ENCODE data around the gene SETD4. TPM values are rescaled to one million over a fixed set of nuclear protein-coding genes. Genes with fewer than 3 reads are reported as not detected.

Gene SETD4
- total RNA-seq, 1 donor: 15.9 TPM

DNA sequence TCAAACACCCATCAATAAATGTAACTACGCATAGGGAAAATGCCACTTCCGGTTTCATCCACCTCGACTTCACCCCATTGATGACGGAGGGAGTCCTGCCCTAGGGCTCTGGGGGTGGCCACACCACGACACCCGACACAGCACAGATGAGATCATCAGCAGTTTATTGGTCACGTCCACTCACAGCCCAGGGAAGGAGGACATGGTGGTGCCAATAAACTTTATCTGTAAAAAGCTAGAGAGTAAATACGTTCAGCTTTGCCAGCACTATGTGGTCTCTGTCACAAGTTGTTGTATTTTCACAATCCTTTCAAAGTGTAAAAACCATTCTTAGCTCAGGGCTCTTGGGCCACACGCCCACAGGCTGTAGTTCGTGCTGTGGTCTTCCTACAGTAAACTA, 16.3 kb downstream of the SETD4 start:
- H3K79me2 ChIP-seq (ENCODE audit: insufficient read depth, low read length): no peaks in the 10 kb centered on the region
- H3K4me1 ChIP-seq (ENCODE audit: insufficient read depth, low read length): no peaks in the 10 kb centered on the region
- H3K27me3 ChIP-seq (ENCODE audit: insufficient read depth, low read length): no peaks in the 10 kb centered on the region
- no peak overlapping the region for H3K27ac ChIP-seq (ENCODE audit: low read depth, low read length)
- TF ChIP-seq, protein P1, sequence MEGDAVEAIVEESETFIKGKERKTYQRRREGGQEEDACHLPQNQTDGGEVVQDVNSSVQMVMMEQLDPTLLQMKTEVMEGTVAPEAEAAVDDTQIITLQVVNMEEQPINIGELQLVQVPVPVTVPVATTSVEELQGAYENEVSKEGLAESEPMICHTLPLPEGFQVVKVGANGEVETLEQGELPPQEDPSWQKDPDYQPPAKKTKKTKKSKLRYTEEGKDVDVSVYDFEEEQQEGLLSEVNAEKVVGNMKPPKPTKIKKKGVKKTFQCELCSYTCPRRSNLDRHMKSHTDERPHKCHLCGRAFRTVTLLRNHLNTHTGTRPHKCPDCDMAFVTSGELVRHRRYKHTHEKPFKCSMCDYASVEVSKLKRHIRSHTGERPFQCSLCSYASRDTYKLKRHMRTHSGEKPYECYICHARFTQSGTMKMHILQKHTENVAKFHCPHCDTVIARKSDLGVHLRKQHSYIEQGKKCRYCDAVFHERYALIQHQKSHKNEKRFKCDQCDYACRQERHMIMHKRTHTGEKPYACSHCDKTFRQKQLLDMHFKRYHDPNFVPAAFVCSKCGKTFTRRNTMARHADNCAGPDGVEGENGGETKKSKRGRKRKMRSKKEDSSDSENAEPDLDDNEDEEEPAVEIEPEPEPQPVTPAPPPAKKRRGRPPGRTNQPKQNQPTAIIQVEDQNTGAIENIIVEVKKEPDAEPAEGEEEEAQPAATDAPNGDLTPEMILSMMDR (IDR thresholded peaks at IDR 0.05; ENCODE audit: extremely low read depth, low read depth, low read length): no peak
- peaks cover 50% of the 10 kb centered on the region for H3K36me3 ChIP-seq (ENCODE audit: insufficient read depth, low read length)
- H4K20me1 ChIP-seq (ENCODE audit: insufficient read depth, low read length): no peaks in the 10 kb centered on the region
- no peak overlapping the region for H3K4me3 ChIP-seq (ENCODE audit: insufficient read depth, low read length)
- H3K4me2 ChIP-seq (ENCODE audit: insufficient read depth, low read length): no peak overlapping the region
- DNase-seq (ENCODE audit: insufficient read length, low spot score, missing footprints): no peak
- no peak overlapping the region for H2AFZ ChIP-seq (ENCODE audit: low read length)
- H3K9me3 ChIP-seq (ENCODE audit: low read depth, low read length): no peaks in the 10 kb centered on the region

DNA sequence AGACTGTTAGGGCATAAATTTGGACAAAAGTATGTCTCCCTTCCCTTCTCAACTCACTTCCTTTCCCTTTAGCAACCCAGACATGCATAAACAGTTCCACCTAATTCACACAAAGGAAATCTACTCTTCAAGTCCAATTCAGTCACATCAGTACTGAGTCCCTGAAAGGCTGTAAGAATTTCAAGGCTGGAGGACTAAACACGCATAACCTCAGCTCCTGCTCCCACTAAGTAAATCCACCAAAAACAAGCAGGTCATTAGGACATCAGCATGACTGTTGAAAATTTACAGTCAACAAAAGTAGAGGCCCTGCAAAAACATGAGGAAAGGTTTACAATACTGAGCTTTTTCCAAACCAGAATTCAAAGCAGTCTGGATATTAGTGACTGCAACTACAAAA, 18.4 kb downstream of the SETD4 start:
- Histone ChIP-seq H3K4me2 (ENCODE audit: insufficient read depth, low read length) (no peak overlapping the region), H3K4me3 (ENCODE audit: insufficient read depth, low read length) (no peak overlapping the region), H3K27me3 (ENCODE audit: insufficient read depth, low read length) (no peaks in the 10 kb centered on the region), H3K79me2 (ENCODE audit: insufficient read depth, low read length) (no peaks in the 10 kb centered on the region), H3K27ac (ENCODE audit: low read depth, low read length) (no peak overlapping the region), H2AFZ (ENCODE audit: low read length) (no peak overlapping the region), H3K36me3 (ENCODE audit: insufficient read depth, low read length) (peaks cover 57% of the 10 kb centered on the region), H3K9me3 (ENCODE audit: low read depth, low read length) (no peaks in the 10 kb centered on the region), H4K20me1 (ENCODE audit: insufficient read depth, low read length) (no peaks in the 10 kb centered on the region), H3K4me1 (ENCODE audit: insufficient read depth, low read length) (no peaks in the 10 kb centered on the region)
- DNase-seq (ENCODE audit: insufficient read length, low spot score, missing footprints): no peak
- TF ChIP-seq, protein P1 (IDR thresholded peaks at IDR 0.05; ENCODE audit: extremely low read depth, low read depth, low read length): no peak

DNA sequence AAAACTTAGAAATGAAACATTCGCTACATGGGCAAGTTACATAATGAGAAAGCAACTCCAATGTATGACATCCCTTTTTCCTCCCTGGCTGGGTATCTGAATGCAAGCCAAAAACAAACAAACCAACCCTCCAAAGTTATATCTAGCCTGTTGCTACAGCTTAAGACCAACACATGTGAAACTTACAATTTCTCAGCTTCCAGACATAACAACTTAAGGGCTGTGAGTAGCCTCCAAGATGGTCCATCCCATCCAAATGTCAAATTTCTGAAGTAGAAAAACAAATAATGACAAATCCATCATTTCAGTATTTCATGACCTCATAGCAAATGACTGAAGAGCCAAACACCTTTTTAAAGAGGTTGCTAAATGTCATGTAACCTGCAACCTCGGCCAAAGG, 19.9 kb downstream of the SETD4 start:
- H3K79me2 ChIP-seq (ENCODE audit: insufficient read depth, low read length): no peaks in the 10 kb centered on the region
- TF ChIP-seq, protein P1 (IDR thresholded peaks at IDR 0.05; ENCODE audit: extremely low read depth, low read depth, low read length): no peak
- no peak overlapping the region for H3K4me3 ChIP-seq (ENCODE audit: insufficient read depth, low read length)
- peaks cover 61% of the 10 kb centered on the region for H3K36me3 ChIP-seq (ENCODE audit: insufficient read depth, low read length)
- H2AFZ ChIP-seq (ENCODE audit: low read length): no peak overlapping the region
- no peaks in the 10 kb centered on the region for H3K27me3 ChIP-seq (ENCODE audit: insufficient read depth, low read length)
- no peak overlapping the region for H3K4me2 ChIP-seq (ENCODE audit: insufficient read depth, low read length)
- no peaks in the 10 kb centered on the region for H3K4me1 ChIP-seq (ENCODE audit: insufficient read depth, low read length)
- no peak overlapping the region for H3K27ac ChIP-seq (ENCODE audit: low read depth, low read length)
- no peak for DNase-seq (ENCODE audit: insufficient read length, low spot score, missing footprints)
- no peaks in the 10 kb centered on the region for H3K9me3 ChIP-seq (ENCODE audit: low read depth, low read length)
- no peaks in the 10 kb centered on the region for H4K20me1 ChIP-seq (ENCODE audit: insufficient read depth, low read length)

DNA sequence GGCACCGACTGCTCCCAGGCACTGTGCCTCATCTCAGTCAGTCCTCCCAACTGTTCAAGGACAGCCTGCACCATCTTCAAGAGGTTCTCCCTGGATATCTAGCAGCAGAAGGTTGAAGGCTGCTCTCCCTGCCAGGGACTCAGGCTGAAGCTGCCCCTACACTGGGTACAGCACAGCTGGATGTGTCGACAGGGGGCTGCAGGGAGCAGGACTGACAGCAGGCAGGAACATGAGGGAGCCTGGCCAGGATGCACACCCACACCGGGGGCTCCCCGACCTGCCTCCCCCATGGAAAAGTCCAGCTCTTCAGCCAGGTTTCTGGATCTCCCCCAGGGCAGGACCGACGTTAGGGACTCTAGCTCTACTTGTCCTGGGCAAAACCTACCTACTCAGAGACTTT, 20.5 kb downstream of the SETD4 start:
- H3K79me2 ChIP-seq (ENCODE audit: insufficient read depth, low read length): no peaks in the 10 kb centered on the region
- no peak for DNase-seq (ENCODE audit: insufficient read length, low spot score, missing footprints)
- no peaks in the 10 kb centered on the region for H3K27me3 ChIP-seq (ENCODE audit: insufficient read depth, low read length)
- no peaks in the 10 kb centered on the region for H3K4me1 ChIP-seq (ENCODE audit: insufficient read depth, low read length)
- no peaks in the 10 kb centered on the region for H3K9me3 ChIP-seq (ENCODE audit: low read depth, low read length)
- no peak overlapping the region for H2AFZ ChIP-seq (ENCODE audit: low read length)
- no peak overlapping the region for H3K27ac ChIP-seq (ENCODE audit: low read depth, low read length)
- H3K36me3 ChIP-seq (ENCODE audit: insufficient read depth, low read length): peaks cover 60% of the 10 kb centered on the region
- H3K4me2 ChIP-seq (ENCODE audit: insufficient read depth, low read length): no peak overlapping the region
- no peaks in the 10 kb centered on the region for H4K20me1 ChIP-seq (ENCODE audit: insufficient read depth, low read length)
- TF ChIP-seq, protein P1 (IDR thresholded peaks at IDR 0.05; ENCODE audit: extremely low read depth, low read depth, low read length): no peak
- no peak overlapping the region for H3K4me3 ChIP-seq (ENCODE audit: insufficient read depth, low read length)

All from osteoblast (primary cell).